GM18519 (cell line): ENCODE data around the gene KRTAP5-3.
"Not testable (repeated sequence)": the region's sequence is repeated elsewhere in the genome, so short reads cannot be mapped to it uniquely, and the experiment has no call there.

ENCODE experiments used
- ATAC-seq: cut with Tn5 transposase; IDR thresholded peaks from one replicate; pipeline ENCODE4 v1.9.1; 2021; ENCODE audit warnings: mild to moderate bottlenecking, moderate library complexity; ENCODE audit not compliant: unreplicated experiment, low FRiP score

Gene KRTAP5-3

GRCh38 chr11:1622086-1622485, 13.8 kb upstream of the KRTAP5-3 start, which contains the start of gene KRTAP5-4:
KRTAP5-4 (minus strand) TSS chr11:1622138; CDS start chr11:1622093, 45 bp downstream.
- ATAC-seq, result no peak

- ATAC-seq, result no peak
These were observed 11.2 kb upstream of the KRTAP5-3 start for GRCh38 chr11:1619449-1619848.

- no peak for ATAC-seq
These were observed 10.0 kb upstream of the KRTAP5-3 start for GRCh38 chr11:1618231-1618630.

- not testable (repeated sequence) for ATAC-seq
These were observed 362 bp downstream of the KRTAP5-3 start for GRCh38 chr11:1607901-1608300.

- ATAC-seq, result not testable (repeated sequence)
These were observed 962 bp downstream of the KRTAP5-3 start for GRCh38 chr11:1607156-1607845.

GRCh38 chr11:1605923-1606322, 2.3 kb downstream of the KRTAP5-3 start:
- not testable (repeated sequence) for ATAC-seq

GRCh38 chr11:1604711-1605110, 3.6 kb downstream of the KRTAP5-3 start:
- no peak for ATAC-seq

- no peak for ATAC-seq
These were observed 4.1 kb downstream of the KRTAP5-3 start for GRCh38 chr11:1604181-1604580.

- ATAC-seq, result no peak
These were observed 4.6 kb downstream of the KRTAP5-3 start for GRCh38 chr11:1603629-1604028.

GRCh38 chr11:1601663-1602062, 6.6 kb downstream of the KRTAP5-3 start:
- ATAC-seq, result not testable (repeated sequence)

- ATAC-seq, result no peak
These were observed 7.6 kb downstream of the KRTAP5-3 start for GRCh38 chr11:1600626-1601025.

- ATAC-seq, result no peak
These were observed 9.4 kb downstream of the KRTAP5-3 start for GRCh38 chr11:1598816-1599215.

GRCh38 chr11:1598406-1598805, 9.9 kb downstream of the KRTAP5-3 start:
- ATAC-seq, result not testable (repeated sequence)

- no peak for ATAC-seq
These were observed 10.3 kb downstream of the KRTAP5-3 start, which contains the start of gene KRTAP5-2 for GRCh38 chr11:1597994-1598380. KRTAP5-2 (minus strand) TSS chr11:1598294; CDS start chr11:1598250, 44 bp downstream.

GRCh38 chr11:1597331-1597993, 10.8 kb downstream of the KRTAP5-3 start:
- ATAC-seq, result no peak

GRCh38 chr11:1596576-1597121, 11.6 kb downstream of the KRTAP5-3 start:
- not testable (repeated sequence) for ATAC-seq

GRCh38 chr11:1595994-1596575, 12.2 kb downstream of the KRTAP5-3 start:
- not testable (repeated sequence) for ATAC-seq

GRCh38 chr11:1592628-1593027, 15.6 kb downstream of the KRTAP5-3 start:
- ATAC-seq, result no peak

GRCh38 chr11:1589996-1590395, 18.3 kb downstream of the KRTAP5-3 start:
- ATAC-seq, result no peak

GRCh38 chr11:1589191-1589963, 18.9 kb downstream of the KRTAP5-3 start:
- ATAC-seq, result not testable (repeated sequence)
